Measurements from ENCODE around the gene SAYSD1.

The SAYSD1 gene

DNA sequence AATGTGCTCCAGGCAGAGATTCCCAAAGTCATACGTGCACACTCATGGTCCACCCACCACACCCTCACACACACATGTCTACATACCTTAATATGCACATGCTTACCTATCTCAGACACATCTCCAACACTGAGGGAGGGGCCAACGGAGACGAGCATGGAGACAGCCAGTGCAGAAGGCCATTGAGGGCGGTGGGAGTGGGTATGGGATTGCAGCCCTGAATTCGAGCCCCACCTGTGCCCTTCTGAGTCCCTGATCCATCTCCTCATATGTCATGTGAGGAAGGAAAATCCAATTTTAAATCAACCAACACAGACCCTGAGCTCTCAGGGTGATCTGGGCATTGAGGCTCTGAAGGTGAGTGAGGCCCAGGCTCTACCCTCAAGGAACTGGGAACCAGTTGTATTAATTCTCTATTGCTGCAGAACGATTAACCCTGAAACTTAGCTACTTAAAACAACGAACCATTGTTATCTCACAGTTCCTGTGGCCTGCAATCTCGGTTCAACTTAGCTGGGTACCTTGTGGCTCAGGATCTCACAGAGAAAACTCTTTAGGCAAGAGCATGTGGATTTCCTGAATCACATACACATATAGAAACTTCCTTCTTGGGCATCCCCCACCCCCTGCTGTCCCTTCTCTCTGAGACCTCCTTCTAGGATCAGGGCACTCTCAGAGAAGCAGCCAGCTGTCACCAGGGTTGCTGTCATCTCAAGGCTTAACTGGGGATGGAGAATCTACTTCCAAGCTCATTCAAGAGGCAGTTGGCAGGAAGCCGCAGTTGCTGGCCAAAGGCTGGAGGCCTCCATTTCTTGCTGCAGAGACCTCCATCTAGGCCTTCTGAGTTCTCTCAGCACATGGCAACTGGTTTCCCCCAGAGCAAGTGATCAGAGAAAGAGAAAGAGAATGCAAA is 38.1 kb downstream of the SAYSD1 start:
- Mint-ChIP-seq H3K27ac (no peak overlapping the region), H3K27me3 (peaks cover 13% of the 10 kb centered on the region), H3K9me3 (no peaks in the 10 kb centered on the region), H3K4me3 (no peak overlapping the region), H3K4me1 (peaks cover 4% of the 10 kb centered on the region), H3K36me3 (no peaks in the 10 kb centered on the region)
- no peak for ATAC-seq

DNA sequence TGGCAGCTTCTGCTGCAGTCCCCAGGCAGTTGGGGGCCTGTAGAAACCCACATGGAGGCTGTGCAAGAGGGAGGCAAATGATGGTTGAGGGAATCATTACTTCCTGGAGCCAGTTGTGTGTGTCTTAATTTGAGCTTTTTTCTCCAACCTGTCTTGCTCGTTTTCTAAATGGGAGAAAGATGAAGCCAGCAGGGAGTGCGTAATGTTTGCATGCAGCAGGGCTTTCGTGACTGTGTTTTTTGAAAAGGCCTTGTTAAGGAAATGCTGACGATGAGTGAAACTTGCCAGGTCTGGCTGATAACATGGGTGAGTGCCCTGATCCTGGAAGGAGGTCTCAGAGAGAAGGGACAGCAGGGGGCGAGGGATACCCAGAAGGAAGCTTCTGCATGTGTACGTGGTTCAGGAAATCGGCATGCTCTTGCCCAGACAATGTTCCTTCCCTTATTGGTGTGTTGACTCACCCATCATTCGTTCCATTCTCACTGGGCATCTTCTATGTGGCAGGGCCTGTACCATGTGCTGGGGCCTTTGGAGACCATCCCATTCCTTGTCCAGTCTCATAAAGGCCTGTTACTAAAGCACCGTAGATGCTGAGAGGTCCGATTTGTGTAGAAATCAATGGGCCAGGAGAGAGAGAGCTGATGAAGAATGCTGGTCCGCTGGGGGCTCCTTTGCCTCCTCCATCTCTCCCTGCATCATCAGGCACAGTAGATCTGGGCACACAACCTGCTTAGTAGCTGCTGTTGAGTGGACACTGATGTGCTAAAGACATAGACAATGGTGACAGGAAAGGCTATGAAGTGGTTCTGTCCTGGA is 39.0 kb downstream of the SAYSD1 start:
- H3K4me3 Mint-ChIP-seq: no peak overlapping the region
- peaks cover 13% of the 10 kb centered on the region for H3K27me3 Mint-ChIP-seq
- no peaks in the 10 kb centered on the region for H3K36me3 Mint-ChIP-seq
- H3K4me1 Mint-ChIP-seq: peaks cover 4% of the 10 kb centered on the region
- no peaks in the 10 kb centered on the region for H3K9me3 Mint-ChIP-seq
- no peak for ATAC-seq
- no peak overlapping the region for H3K27ac Mint-ChIP-seq

DNA sequence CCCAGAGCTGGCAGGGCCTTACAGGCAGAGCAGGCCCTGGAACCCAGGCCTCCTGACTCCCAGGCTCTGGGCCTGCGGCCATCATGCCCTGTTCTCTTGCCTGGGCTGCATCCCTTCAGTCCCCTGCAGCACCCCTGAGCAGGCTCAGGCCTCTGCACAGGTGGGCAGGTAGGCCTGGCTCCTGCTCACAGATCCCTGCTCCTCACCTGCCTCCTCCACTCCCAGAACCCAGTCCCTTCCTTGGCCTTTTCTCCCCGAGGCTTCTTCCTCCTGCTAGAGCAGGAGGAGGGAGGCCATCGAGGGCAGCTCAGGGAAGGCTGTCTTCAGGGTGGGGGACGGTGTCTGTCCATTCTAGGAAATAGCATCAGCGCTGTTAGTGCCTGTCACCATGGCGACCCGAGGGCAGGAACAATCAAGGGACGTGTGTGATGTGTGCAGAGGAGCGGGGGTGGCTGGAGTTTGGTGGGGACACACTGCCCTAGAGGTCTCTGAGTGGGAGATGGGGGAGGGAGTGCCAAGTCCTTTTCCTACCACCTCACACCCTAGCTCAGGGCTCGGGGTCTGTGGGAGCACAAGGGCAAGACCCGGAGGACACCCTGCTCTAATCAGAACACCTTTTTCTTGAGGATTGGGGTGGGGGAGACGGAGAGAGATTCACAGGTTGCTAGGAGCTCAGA is 39.8 kb downstream of the SAYSD1 start:
- Mint-ChIP-seq H3K9me3 (no peaks in the 10 kb centered on the region), H3K36me3 (no peaks in the 10 kb centered on the region), H3K4me1 (peaks cover 4% of the 10 kb centered on the region), H3K4me3 (no peak overlapping the region), H3K27me3 (peaks cover 13% of the 10 kb centered on the region), H3K27ac (no peak overlapping the region)
- ATAC-seq: no peak

GRCh38 chr6:39074486-39074885 is 40.5 kb downstream of the SAYSD1 start:
- Mint-ChIP-seq H3K4me3 (no peak overlapping the region), H3K27ac (no peak overlapping the region)
- no peak for ATAC-seq

DNA sequence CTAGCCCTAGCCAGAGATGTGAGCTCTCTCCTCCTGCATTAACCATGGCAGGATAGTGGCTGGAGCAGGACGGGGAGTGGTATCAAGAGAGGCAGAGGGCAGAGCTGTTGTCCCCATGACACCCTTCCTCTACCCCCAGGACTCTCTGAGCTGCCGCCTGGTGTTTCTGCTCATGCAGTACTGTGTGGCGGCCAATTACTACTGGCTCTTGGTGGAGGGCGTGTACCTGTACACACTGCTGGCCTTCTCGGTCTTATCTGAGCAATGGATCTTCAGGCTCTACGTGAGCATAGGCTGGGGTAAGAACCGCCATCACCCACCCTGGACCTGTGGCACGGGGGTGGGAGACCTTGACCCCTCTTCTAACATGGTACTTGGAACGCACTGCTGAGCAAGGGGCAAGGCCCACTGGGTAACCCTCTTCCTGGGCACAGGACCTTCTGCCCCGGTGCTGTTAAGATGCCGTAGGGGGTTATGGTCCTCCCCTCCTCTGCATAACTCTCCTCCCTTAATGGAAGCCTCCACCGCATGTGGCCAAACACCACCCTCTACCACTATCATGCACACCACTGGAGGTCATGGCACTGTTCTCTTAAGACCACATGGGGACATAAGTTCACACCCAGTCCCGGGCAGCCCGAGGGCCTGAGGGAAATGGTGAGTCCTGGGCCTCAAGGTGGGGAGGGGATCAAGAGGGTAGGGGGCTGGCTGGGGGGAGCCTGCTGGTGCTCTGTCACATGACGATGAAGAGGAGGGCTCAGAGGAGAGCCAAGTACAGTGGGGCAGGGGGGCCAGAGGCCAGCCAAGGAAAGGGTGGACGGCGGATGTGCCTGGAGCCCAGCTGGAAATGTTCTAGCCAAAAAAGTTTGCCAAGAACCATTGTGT is 41.3 kb downstream of the SAYSD1 start:
- ATAC-seq: no peak
- H3K4me1 Mint-ChIP-seq: peaks cover 4% of the 10 kb centered on the region
- H3K27ac Mint-ChIP-seq: no peak overlapping the region
- H3K4me3 Mint-ChIP-seq: no peak overlapping the region
- no peaks in the 10 kb centered on the region for H3K36me3 Mint-ChIP-seq
- H3K9me3 Mint-ChIP-seq: no peaks in the 10 kb centered on the region
- peaks cover 19% of the 10 kb centered on the region for H3K27me3 Mint-ChIP-seq

More at GRCh38 chr6:39074486-39074885, 40.5 kb downstream of the SAYSD1 start:
- peaks cover 4% of the 10 kb centered on the region for H3K4me1 Mint-ChIP-seq
- H3K9me3 Mint-ChIP-seq: no peaks in the 10 kb centered on the region
- H3K36me3 Mint-ChIP-seq: no peaks in the 10 kb centered on the region
- H3K27me3 Mint-ChIP-seq: peaks cover 13% of the 10 kb centered on the region

GRCh38 chr6:39072830-39073229 is 42.2 kb downstream of the SAYSD1 start:
- H3K4me1 Mint-ChIP-seq: peaks cover 4% of the 10 kb centered on the region
- no peaks in the 10 kb centered on the region for H3K9me3 Mint-ChIP-seq
- no peak for ATAC-seq
- H3K27me3 Mint-ChIP-seq: peaks cover 24% of the 10 kb centered on the region
- H3K4me3 Mint-ChIP-seq: no peak overlapping the region
- no peaks in the 10 kb centered on the region for H3K36me3 Mint-ChIP-seq
- H3K27ac Mint-ChIP-seq: no peak overlapping the region

- Mint-ChIP-seq H3K36me3 (no peaks in the 10 kb centered on the region), H3K27me3 (peaks cover 33% of the 10 kb centered on the region), H3K4me3 (no peak overlapping the region), H3K4me1 (no peaks in the 10 kb centered on the region), H3K27ac (no peak overlapping the region), H3K9me3 (no peaks in the 10 kb centered on the region)
- ATAC-seq: no peak
Measured at GRCh38 chr6:39068391-39068790, 46.6 kb downstream of the SAYSD1 start.

GRCh38 chr6:39065561-39065960 is 49.4 kb downstream of the SAYSD1 start:
- no peaks in the 10 kb centered on the region for H3K36me3 Mint-ChIP-seq
- ATAC-seq: no peak
- no peak overlapping the region for H3K27ac Mint-ChIP-seq
- H3K4me3 Mint-ChIP-seq: no peak overlapping the region
- no peaks in the 10 kb centered on the region for H3K4me1 Mint-ChIP-seq
- H3K9me3 Mint-ChIP-seq: no peaks in the 10 kb centered on the region
- peaks cover 42% of the 10 kb centered on the region for H3K27me3 Mint-ChIP-seq

DNA sequence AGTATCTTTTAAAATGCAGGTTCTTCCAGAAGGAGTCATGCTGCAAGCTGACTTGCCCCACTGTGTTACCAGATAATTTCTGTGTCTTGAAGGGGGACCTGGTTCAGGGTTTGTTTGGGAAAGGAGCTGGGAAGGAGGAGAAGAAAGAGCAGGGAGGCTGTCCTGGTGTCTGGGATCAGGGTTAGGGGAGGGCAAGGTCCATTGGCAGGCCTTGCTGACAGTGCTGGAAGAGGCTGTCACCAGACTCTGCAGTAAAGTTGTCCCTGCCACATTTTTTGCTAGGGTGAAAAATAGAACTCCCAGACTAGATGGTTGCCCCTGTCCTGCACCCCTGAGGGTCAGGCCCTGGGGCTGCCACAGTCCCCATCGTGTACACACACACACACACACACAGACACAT is 51.5 kb downstream of the SAYSD1 start:
- Mint-ChIP-seq H3K36me3 (no peaks in the 10 kb centered on the region), H3K4me3 (no peak overlapping the region), H3K27me3 (peaks cover 52% of the 10 kb centered on the region), H3K27ac (no peak overlapping the region), H3K9me3 (no peaks in the 10 kb centered on the region), H3K4me1 (no peaks in the 10 kb centered on the region)
- no peak for ATAC-seq

DNA sequence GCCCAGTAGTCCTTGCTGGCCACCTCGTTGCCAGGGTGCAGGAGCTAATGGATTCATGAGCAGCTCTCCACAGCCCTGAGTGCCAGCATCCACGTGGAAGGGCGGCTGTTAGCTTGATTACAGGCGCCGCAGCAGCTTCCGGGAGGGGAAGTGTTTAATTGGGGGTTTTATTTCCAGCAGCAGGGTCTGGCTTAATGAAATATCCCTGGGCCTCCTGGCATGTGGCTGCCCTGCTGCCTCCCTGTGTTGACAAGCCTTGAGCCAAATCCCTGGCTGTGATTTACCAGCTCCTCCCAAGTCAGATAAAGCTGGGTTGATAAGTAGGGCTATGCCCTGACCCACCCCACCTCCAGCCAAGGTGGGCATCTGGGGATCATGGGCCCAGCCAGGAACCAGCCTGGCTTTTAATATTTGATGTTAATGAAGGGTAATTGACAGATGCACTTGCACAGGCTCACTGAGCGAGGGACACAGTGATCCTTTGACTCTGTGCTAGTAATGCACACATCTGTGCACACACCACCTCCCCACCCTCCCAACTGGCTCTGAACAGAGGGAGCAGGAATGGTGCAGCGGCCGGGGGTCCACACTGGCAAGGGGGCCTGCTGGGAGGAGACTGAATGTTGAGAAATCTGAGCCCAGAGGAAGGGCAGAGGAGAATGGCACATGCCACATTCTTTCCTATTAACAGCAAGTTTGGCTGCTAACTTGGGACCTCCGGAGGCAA is 52.8 kb downstream of the SAYSD1 start:
- H3K27ac Mint-ChIP-seq: no peak overlapping the region
- no peaks in the 10 kb centered on the region for H3K36me3 Mint-ChIP-seq
- ATAC-seq: no peak
- no peaks in the 10 kb centered on the region for H3K4me1 Mint-ChIP-seq
- H3K27me3 Mint-ChIP-seq: peaks cover 49% of the 10 kb centered on the region
- no peaks in the 10 kb centered on the region for H3K9me3 Mint-ChIP-seq
- no peak overlapping the region for H3K4me3 Mint-ChIP-seq

DNA sequence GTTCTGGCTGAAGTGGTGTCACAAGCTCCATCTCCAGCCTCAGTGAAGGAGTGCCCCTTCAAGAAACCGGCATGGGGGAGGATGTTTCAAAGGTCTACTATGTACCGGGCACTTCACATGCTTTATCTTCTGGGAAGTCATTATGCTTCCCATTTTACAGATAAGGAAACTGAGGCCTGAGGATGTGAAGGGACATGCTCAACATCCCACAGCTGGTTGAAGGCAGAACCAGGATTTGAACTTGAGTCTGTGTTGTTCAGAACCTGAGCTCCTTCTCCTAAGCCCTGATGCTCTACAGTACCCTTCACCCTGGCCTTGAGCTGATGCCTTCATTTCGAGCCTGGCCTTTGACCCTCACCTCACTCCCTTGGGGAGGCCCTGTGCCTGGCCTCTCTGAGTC is 53.4 kb downstream of the SAYSD1 start:
- no peaks in the 10 kb centered on the region for H3K9me3 Mint-ChIP-seq
- H3K27ac Mint-ChIP-seq: no peak overlapping the region
- H3K36me3 Mint-ChIP-seq: no peaks in the 10 kb centered on the region
- no peak overlapping the region for H3K4me3 Mint-ChIP-seq
- peaks cover 49% of the 10 kb centered on the region for H3K27me3 Mint-ChIP-seq
- H3K4me1 Mint-ChIP-seq: no peaks in the 10 kb centered on the region
- no peak for ATAC-seq

DNA sequence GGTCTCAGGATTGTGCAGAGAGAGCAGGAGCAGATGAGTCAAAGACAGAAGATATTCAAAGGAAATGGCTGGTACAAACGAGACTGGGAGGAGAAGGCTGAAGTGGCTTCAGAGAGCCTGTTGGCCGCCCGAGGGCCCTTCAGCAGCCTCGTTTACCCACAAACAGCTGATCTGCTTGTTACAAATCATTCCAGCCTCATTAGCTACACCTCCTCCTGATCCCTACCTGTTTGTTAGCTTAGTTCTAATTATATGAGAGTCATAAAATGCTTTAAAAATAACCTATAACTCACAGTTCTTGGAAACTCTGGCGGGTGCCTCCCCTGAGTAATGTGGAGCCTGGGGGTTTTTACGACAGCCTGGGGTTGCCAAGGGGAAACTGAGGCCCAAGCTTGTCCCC is 53.8 kb downstream of the SAYSD1 start:
- H3K27me3 Mint-ChIP-seq: peaks cover 48% of the 10 kb centered on the region
- H3K9me3 Mint-ChIP-seq: no peaks in the 10 kb centered on the region
- H3K27ac Mint-ChIP-seq: no peak overlapping the region
- H3K36me3 Mint-ChIP-seq: no peaks in the 10 kb centered on the region
- no peaks in the 10 kb centered on the region for H3K4me1 Mint-ChIP-seq
- ATAC-seq: no peak
- no peak overlapping the region for H3K4me3 Mint-ChIP-seq

DNA sequence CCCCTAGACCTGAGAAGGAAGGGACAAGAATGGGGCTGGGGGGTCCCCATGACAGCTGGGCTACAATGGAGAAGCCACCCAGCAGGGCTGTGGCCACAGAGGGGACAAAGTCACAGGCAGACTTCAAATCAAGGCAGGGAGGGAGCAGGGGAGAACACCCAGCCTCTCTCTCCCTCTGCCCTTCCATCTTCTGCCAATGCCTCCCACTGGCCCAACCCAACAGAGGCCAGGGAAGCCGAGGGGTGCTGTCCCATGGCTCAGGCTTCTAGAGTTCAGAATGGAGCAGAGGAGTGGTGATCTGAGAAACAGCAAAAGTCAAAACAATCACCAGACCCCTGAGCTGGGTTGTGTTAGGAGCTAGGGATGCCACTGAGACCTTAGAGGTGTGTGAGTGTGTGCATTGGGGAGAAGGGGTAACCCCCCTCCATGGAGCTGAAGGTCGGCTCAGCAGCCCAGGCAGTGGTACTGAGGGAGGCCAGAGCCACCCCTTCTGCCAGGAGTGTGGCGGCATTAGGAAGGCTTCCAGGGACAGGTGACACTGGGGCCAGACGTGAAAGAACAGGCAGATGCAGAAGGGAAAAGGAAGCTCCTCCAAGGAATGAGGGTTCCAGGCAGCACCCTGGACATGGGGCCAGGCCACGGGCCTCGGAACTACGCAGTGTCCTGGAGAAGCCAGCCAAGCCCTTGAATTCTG is 54.4 kb downstream of the SAYSD1 start:
- Mint-ChIP-seq H3K27ac (no peak overlapping the region), H3K4me1 (no peaks in the 10 kb centered on the region), H3K4me3 (no peak overlapping the region), H3K9me3 (no peaks in the 10 kb centered on the region), H3K27me3 (peaks cover 42% of the 10 kb centered on the region), H3K36me3 (no peaks in the 10 kb centered on the region)
- no peak for ATAC-seq

All from stimulated activated memory B cell treated with anti-CD40 and anti-IgM and Interleukin-4, amounts not matched to agents 10 μg/mL and 1 μg/mL and 100 μg/mL, for 72 hours (primary cell).